ENCODE results near the gene ACBD4.

The ACBD4 gene

DNA sequence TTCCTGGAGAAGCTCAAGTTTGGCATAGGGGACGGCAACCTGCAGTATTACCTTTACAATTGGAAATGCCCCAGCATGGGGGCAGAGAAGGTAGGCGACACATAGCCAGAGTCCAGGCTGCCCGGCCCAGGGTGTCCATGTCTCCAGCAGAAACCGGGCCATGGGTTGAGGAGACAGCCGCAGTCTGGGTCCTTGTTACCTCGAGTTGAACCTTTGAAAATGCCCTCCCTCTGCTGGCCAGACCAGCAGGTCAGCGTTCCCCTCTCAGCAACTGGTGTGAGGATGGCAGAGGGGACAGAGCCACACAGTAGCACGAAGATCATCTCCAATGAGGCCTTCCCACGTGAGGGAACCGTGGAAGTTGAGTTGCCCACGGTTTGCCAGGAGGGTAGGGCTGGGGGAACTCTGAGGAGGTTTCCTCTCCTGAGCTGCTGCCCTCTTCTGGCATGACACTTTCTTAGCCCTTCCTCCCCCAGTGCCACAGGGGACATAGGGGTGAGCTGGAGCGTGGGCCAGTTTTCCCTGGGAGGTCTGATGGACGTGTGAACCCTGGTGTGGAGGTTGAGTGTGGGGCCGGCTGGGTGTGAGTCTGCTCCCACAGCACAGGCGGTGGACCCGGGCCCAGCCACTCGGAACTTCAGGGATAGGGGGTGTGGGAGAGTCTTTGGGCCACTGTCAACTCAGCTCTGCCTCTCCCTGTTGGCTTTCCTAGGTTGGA is 30.4 kb upstream of the ACBD4 start:
- DNase-seq, result no peak

- no peak for DNase-seq
Observed at GRCh38 chr17:45106096-45106495, 29.4 kb upstream of the ACBD4 start.

DNA sequence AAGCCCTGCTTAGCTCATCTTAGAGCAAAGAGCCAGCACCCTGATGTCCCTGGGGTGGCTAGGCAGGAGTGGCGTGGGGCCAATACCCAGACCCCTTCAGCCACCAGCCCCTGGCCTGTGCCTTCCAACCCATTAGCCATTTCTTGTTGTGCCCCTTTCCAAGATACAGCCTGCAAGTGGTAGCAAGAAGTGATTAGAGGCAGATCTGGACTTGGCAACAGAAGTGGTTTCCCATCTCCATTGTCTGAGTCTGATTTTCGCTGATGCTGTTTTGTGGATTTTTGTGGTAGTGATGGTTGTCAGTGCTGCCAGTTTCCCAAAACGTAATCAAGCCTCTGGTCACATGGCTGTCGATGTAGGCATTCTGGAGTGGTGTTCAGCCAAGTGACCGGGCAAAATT is 28.9 kb upstream of the ACBD4 start:
- no peak for DNase-seq

GRCh38 chr17:45107293-45108010 is 28.0 kb upstream of the ACBD4 start:
- DNase-seq, result no peak

DNA sequence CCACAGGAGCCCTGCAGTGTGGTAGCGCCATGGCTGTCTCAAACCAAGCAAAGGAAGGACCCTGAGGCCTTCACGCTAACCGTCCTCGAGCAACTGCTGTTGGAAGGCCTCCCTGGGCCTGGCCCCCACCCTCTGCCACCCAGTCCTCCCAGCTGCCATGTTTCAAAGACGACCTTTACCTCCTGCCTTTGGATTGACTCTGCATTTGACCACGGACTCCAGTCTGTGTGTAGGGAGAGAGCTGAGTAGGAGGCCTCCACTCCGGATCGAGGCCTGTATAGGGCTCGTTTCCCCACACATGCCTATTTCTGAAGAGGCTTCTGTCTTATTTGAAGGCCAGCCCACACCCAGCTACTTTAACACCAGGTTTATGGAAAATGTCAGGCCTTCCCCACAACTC is 27.4 kb upstream of the ACBD4 start:
- DNase-seq, result no peak

DNA sequence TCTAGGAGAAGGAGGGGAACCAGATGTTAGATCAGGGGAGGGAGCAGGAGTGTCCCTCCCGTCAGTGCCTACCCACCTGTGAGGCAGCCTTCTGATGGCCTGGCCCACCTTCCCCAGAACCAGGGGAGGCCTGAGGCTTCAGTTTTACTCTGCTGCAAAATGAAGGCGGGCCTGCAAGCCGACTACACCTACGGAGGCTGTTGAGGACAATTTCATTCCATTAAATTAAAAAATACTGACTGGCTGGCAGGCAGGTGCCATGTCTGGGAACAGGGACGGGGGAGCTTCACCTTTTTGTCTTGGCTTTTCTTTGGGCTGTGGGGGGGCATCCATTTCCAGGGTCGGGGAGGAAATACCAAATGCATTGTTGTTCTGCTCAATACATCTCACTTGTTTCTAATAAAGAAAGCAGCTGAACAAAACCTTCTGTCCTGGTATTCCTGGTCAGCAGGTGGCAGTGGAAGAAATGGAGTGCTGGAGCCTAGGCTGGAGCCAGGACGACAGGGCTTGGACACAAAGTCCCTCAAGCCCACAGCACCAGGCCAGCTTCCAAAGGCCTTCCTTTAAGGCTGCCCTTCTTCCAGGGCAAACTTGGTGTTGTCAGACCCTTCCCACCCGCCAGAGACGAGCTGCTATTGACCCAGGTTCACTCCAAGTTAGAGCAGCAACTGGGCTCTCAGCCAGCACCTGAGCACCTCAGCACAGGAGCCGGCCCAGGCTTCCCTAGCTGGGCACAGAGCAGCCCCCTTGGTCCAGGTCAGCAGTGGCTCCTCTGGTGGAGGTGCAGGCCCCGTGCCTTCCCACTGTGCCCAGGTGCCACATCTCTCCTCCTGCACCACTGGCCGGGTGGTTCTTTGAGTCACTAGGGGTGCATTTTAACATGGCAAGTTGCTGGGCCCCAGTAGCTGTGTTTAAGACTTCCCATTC is 26.6 kb upstream of the ACBD4 start:
- no peak for DNase-seq

DNA sequence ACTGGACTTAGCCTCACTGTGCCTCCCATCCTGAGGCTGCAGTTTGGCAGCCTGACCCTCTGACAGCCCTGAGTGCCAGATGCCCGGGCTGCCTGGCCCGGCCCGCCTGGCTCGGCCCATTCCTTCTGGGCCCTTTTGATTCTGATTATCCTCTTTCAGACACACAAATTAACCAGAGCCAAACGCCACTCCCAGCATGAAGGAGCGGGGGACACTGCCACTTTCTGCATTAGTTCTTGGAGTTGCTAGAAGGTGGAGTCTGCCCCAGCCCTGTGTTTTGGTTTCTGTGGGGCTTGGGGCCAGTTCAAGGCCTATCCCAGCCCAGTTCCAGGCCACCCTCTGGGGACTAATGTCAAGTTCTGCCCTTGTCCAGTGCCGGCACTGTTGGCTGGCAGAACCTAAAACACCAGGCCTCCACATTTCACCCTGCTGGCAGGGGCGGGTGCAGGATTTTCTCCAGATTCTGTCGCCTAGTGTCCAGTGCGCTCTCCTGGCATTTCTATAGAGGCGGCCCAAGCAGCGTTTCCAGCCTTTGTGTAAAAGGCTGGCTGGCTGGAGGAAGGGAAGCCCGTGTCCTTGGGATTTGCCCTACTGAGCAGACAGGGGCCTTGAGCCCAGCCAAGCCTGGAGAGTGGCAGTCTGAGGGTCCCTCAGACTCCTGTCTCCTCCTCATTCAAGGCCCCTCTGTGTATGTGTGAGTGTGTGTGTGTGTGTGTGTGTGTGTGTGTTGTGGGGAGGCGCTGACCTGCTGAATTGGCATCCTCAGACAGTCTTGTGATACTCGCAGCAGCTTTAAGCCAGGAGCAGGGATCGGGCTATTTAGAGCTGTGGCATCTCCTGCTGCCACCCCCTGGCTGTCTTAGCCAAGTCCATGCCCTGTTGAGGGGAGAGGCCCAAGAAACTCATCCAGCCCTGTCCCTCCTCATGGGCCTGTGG is 24.5 kb upstream of the ACBD4 start:
- no peak for DNase-seq

GRCh38 chr17:45111850-45112249 is 23.6 kb upstream of the ACBD4 start:
- DNase-seq, result no peak

DNA sequence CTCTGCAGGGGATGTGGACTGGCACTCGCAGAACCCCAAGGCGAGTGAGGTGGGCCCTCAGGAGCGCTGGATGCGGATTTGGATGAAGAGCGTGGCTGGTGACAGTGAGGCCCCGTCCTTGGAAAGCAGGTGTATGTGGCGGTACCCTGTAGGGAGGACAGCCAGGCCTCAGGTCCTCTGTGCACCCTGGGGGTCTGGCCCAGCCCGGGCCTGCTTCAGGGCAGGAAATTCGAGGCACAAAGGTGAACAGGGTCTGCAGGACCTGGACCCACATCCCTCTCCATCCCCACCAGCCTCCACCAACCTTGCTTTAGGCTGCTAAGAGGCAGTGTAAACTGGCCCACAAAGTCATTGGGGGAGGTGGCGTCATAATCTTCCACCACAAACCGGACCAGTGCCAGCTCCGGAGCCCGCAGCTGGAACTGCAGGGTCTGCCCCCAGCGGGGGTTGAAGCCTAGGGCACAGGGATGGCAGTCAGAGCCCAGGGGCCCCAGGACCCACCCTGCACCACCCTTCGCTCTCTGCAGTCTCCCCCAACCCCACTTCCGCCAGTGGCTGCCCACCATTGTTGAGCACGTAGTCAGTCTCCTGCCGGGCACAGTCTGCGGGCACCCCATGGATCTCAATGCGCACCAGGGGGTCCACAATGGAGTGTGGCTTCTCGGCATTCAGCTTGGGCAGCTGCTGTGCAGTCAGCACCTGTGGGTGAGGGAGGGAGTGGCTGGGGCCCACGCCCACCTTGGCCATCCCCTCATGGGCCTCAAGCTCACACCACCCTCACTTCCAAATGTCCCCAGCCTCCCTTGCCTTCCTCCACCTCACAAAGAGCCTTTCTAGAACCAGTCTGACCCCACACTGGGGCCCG is 22.7 kb upstream of the ACBD4 start:
- DNase-seq, result no peak

DNA sequence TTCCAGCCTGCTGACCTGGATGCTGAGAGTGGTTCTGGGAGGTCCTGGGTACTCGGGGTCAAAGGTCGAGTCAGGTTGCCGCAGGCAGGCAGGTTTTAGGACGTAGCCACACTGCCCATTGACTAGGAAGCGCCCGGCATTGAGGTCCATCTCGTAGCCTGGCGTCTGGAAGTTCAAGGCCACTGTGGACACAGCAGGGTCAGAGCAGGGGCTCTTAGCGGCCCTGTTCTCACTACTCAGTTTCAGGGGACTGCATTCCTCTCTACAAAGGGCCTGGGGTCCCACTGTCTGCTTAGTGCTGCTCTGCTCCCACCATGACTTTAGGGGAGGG is 22.1 kb upstream of the ACBD4 start:
- DNase-seq, result no peak

DNA sequence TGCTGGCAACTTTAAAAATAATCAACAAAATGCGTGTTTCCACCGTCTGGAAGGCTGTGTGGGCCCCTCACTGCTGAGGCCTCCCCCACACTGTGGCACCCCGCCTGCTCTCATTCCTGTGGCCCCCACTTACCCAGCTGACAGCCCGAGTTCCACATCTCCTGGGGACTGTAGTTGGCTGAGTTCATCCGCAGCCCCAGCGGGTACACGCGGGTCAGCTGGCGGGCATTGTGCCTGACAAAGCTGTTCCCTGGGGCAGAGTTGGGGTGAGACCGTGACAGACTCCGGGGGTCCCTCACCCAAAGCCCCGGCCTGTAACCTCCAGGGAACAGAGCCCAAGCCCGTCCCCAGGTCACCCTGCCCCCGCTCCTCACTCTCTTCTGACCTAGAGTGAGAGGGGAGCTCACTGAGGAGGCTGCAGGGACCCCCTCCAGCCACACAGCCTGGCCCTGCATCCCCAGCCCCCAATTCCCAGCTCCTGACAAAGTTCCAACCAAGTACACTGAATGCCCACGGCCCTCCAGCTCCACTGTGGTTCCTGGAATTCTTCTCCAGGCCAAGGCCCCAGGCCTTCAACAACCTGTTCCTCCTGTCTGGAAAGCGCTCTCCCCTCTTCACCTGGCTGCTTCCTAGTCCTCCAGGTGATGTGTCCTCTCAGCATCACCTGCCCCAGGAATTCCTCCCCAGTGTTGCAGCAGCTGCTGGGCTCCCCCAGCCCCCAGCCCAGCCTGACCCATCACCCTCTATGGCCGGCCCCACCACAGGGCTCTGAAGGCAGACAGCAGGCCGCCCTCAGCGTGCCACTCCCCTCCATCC is 21.2 kb upstream of the ACBD4 start:
- no peak for DNase-seq

- DNase-seq, result no peak
Observed at GRCh38 chr17:45115015-45115625, 20.4 kb upstream of the ACBD4 start.

DNA sequence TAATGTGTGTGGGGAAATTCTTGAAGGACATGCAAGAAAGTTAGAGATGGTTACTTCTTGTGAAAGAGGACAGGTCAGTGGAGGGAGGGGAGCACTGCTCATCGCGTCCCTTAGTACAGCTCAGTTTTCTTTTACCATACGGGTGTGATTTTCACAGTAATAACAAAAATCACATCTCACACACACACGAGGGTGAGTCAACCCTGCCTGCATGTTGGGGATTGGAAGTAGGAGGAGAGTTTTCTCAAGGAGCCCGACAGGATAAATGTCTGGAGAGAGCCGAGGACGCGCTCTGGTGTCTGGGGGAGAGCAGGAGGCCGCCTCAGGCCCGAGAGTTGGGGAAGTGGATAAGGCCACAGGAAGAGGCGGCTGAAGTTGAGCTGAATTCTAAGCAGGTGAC is 19.6 kb upstream of the ACBD4 start:
- no peak for DNase-seq

GRCh38 chr17:45116434-45117016 is 19.0 kb upstream of the ACBD4 start:
- DNase-seq, result no peak

- DNase-seq, result no peak
Observed at GRCh38 chr17:45117334-45117733, 18.2 kb upstream of the ACBD4 start.

- DNase-seq, result no peak
Observed at GRCh38 chr17:45117848-45118646, 17.4 kb upstream of the ACBD4 start.

DNA sequence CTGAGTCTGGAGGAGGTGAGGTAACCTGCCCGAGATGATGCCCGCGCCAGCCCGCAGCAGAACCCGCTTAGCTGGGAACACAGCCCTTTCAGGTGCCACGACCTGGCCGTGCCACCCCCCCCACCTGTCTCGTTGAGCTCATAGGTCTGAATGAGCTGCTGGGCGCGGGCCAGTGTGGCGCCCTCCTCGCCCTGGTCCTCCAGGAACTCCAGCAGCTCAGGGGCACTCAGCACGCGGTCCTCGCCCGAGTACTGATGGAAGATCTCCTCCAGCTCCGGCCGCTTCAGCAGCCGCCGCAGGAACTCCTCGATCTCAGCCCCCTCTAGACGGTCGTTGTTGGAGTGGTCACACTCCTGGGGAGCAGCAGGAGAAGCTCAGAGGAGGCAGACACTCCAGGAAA is 16.8 kb upstream of the ACBD4 start:
- no peak for DNase-seq

- DNase-seq, result no peak
Observed at GRCh38 chr17:45119964-45120363, 15.5 kb upstream of the ACBD4 start.

DNA sequence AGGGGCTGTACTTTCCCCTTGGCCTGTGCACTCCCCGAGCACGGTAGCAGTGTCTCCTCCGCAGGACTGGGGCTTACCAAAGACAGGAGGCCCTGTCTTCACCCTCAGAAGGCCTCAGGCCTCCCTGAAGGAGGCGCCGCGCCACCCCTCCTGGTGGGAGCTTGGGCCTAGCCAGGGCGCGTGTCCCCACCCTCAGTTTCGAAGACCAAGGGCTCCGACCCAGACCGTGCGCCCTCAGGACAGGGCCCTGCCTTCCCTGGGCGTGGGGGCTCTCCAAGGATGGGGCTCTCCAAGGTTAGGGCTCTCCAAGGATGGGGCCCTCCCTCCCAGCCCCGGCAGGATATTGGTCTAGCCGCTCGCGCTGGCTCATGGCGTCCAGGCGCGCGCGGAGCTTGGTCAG is 14.9 kb upstream of the ACBD4 start:
- no peak for DNase-seq

All from stimulated activated CD4-positive, alpha-beta T cell treated with anti-CD3 and anti-CD28 coated beads, Interleukin-2, amount 100 ng/mL, for 48 hours (primary cell).